Mucosa of gallbladder (tissue), 1 donor: Measurements from ENCODE around the gene ANKRD36B. TPM values are rescaled to one million over a fixed set of nuclear protein-coding genes. Genes with fewer than 3 reads are reported as not detected.
A peak's percentile ranks its signal among the peaks of the same experiment; 100 is the strongest.
"Not testable (repeated sequence)": the region's sequence is repeated elsewhere in the genome, so short reads cannot be mapped to it uniquely, and the experiment has no call there.

Experiments
- DNase-seq: peaks from one replicate; pipeline ENCODE4 v3.0.0-alpha.2; 2020; ENCODE audit warnings: low spot score
- total RNA-seq: library from RNA; stranded (reverse); gene quantifications from one replicate; pipeline ENCODE4 v1.2.1, GENCODE V29; 2021
- donor health status: DM: no; HTN: no; CAD: no.

Gene ANKRD36B
- 13.2 TPM for total RNA-seq

DNA sequence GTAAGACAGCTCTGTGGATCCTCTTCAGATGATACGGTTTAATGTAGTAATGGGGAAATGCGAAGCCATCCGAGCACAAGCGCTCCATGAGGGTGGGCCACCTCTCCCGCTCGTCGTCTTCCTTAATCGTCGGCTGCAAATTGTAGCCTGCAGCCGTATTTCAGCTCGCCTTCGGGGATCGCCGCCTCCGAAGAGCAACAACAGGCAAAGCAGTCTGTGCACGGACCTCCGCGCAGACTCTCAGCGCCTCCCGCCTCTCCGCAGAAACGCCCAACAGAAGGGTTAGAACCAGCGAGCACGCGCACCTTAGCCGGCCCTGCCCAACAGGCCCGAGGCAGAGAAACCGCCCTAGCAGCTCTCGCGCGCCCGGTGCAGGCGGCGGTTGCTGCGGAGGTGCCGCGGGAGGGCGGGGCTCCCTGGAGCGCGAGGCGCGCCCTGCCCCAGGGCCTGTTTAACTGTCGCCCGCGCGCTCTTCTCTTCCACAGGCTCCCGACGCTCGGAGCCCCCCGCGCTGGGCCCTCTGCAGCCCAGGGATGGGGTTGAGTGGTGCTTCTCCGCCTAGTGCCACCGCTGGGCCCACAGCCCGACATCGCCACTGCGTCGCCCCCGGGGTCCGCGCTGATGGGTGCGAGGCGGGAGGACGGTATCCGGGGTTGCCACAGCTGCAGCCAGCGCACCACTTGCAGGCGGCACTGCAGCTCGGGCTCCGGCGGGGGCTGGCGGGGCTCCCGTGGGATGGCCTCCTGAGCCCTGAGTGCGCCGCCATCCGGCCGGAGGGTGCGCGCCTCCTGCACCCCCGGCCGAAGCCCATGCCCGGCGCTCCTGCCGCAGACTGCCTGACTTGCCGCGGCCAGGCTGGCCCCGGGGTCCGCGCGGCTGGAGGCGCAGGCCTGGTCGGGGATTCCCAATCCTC, at the start of gene ANKRD36B:
Gene ANKRD36B (minus strand): TSS at position 280 of the 913 bp plus-strand sequence. CDS start 192 bp downstream, at position 88.
- peak; percentile 46 for DNase-seq

- DNase-seq = not testable (repeated sequence)
Measured at GRCh38 chr2:97626049-97626430, 36.4 kb upstream of the ANKRD36B start.

DNA sequence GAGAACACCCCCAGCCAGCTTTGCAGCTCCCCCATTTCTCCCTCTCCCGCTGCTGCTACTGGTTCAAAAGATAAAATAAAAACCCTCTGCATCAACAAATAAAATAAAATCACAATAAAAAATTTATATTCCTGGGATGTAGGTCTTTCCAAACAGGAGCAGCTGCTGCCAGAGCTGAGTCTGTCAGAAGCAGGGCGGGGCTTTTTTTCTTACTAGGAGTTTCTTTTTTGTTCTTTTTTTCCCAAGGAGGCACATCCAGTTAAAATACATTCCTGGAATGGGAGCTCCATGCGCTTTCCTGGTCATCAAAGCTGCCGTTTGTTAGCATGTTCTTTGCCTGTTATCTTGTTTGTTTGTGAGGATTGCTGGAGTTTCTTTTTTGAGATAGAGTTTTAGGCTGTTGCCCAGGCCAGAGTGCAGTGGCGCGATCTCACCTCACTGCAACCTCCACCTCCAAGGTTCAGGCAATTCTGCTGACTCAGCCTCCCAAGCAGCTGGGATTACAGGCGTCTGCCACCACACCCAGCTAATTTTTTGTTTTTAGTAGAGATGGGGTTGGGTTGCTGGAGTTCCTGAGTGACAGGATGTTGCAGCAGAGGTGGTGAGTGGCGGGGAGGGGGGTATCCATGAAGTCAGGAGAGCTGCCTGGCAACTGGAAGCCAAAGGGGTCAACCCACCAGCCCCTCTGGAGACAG, 35.8 kb upstream of the ANKRD36B start:
- not testable (repeated sequence) for DNase-seq

DNA sequence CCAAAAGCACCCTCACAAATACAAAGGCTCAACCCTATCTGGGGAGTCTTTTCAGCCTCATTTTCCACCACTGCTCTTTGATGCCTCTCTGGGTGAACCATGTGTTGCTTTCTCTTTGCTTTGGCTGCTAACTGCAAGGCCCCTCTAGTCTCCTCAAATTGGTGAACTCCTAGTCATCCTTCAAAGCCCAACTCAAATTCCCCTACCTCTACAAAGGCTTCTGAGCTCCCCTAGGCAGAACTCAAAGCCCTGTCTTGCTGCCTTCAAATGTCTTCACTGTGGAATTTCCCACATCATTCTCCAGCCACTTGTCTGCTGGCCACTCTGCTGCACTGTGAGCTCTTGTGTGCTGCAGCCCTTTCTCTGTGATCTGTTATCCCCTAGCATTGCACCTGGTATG, 33.3 kb upstream of the ANKRD36B start:
- not testable (repeated sequence) for DNase-seq

DNA sequence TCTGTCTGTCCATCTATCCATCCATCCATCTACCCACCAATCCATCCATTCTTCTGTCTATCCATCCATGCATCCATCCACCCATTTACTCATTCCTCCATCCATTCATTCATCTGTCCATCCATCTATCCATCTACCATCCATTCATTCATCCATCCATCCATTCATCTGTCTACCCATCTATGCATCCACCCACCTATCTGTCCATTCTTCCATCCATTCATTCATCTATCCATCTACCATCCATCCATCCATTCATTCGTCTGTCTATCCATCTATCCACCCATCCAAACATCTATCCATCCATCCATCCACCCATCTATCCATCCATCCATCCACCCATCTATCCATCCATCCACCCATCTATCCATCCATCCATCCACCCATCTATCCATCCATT, 30.8 kb upstream of the ANKRD36B start:
- DNase-seq = not testable (repeated sequence)

DNA sequence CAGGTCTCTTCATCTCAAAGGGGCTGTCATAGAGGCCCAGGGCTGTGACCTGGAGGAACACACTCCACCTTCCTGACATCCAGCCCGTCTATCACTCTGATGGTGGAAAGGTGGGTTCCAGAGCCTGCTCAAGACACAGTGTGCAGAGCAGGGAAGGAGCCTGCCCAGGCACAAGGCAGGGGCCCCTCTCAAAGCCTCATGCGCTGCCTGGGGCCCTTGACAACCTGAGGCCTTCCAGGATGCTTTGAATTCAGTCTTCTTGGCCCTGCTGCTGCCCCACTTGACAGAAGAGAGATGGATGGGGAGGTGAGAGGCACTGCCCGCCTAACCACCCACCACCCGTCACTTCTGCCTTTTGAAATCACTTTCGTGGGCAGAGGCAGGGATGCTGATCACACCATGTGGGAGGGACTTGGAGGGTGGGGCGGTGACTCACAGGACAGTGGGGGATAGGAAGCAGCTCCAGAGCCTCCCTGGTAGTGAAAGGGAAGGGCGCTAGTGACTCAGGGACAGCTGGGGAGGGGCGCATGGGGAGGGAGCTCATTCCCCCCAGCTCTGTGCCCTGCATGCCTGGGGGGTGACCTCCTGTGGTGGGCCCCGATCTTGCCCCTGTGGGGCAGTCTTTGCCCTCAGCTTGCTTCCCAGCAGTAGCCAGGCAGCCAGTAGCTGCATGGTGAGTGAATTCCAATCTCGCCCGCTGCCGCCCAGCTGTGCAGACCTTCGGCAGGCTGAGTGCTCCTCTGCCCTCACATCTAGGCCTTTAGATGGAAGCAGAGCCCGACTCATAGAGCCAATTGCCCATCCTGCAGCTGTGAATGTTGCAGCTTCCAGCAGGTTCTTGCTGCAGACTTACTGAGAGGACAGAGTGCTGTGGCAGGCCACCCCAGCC, 29.5 kb upstream of the ANKRD36B start:
- DNase-seq = not testable (repeated sequence)

- no peak for DNase-seq
Measured at GRCh38 chr2:97617911-97618310, 28.2 kb upstream of the ANKRD36B start.

- DNase-seq = not testable (repeated sequence)
Measured at GRCh38 chr2:97615746-97616145, 26.1 kb upstream of the ANKRD36B start.

DNA sequence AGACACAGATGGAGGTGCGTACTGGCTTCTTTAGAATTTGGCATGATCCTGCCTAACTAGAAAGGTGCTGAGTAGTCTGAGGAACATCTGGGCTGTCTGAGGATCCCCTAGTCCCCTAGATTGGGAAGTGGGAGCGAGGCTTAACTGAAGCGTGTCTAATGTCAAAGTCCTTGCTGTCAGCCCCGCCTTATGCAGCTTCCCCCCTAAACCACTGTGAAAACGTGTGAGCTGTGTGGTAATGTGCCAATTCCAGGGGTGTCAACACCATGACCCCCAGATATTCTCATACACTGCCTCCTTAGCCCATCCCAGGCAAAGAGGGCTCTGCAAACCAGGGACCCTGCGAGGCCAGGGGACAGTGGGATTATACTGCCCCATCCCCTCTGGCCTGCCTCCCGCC, 22.2 kb upstream of the ANKRD36B start:
- not testable (repeated sequence) for DNase-seq

GRCh38 chr2:97608745-97609144, 19.1 kb upstream of the ANKRD36B start:
- DNase-seq = not testable (repeated sequence)

GRCh38 chr2:97605524-97606339, 16.1 kb upstream of the ANKRD36B start:
- not testable (repeated sequence) for DNase-seq

- DNase-seq = not testable (repeated sequence)
Measured at GRCh38 chr2:97605109-97605508, 15.4 kb upstream of the ANKRD36B start.

DNA sequence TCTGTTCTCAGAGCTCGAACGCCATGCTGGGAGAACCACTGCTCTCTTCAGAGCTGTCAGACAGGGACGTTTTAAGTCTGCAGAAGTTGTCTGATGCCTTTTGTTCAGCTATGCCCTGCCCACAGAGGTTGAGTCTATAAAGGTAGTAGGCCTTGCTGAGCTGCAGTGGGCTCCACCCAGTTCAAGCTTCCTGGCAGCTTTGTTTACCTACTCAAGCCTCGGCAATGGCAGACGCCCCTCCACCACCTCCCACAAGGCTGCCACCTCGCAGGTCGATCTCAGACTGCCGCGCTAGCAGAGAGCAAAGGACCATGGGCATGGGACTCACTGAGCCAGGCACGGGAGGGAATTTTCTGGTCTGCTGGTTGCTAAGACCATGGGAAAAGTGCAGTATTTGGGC, 11.9 kb upstream of the ANKRD36B start:
- DNase-seq = not testable (repeated sequence)

DNA sequence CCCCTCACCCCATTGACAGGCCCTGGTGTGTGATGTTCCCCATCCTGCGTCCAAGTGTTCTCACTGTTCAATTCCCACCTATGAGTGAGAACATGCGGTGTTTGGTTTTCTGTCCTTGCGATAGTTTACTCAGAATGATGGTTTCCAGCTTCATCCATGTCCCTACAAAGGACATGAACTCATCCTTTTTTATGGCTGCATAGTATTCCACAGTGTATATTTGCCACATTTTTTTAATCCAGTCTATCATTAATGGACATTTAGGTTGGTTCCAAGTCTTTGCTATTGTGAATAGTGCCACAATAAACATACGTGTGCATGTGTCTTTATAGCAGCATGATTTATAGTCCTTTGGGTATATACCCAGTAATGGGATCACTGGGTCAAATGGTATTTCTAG, 6.5 kb upstream of the ANKRD36B start:
- DNase-seq = not testable (repeated sequence)

DNA sequence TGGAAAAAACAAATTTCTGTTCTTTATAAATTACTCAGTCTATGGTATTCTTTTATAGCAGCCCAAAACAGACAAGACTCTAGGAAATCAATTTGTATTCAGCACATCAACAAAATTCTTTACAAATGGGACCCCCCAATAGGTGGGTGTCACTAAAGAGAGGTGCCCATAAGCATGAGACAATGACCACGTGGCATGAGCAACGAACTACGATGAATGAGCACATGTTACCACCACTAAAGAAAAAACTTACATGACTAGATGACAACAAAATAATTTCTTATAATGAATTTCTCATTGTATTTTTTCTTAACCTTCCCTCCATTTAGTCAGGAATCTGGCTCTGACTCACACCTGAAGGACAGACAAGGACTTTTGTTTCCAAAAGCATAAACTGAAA, 3.8 kb upstream of the ANKRD36B start:
- not testable (repeated sequence) for DNase-seq

- DNase-seq = peak; percentile 87
Measured at GRCh38 chr2:97590515-97591394, 1.1 kb upstream of the ANKRD36B start.

- not testable (repeated sequence) for DNase-seq
Measured at GRCh38 chr2:97589257-97589597, 450 bp downstream of the ANKRD36B start.

DNA sequence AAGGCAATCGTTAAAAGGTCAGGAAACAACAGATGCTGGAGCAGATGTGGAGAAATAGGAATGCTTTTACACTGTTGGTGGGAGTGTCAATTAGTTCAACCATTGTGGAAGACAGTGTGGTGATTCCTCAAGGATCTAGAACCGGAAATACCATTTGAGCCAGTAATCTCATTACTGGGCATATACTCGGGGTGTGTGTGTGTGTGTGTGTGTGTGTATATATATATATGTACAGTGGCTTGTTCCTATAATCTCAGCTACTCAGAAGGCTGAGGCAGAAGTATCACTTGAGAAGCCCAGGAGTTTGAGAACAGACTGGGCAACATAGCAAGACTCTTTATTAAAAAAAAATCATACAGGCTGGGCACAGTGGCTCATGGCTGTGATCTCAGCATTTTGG, 24.0 kb downstream of the ANKRD36B start:
- not testable (repeated sequence) for DNase-seq

GRCh38 chr2:97552406-97552805, 37.3 kb downstream of the ANKRD36B start:
- DNase-seq = not testable (repeated sequence)

GRCh38 chr2:97550498-97550897, 39.2 kb downstream of the ANKRD36B start:
- DNase-seq = not testable (repeated sequence)
